NCI-H510A treated with DMSO at 0.1 percent for 48 hours (cell line): ENCODE results near the gene FILIP1L.

ENCODE experiments used
- DNase-seq: peaks from one replicate; lab custom pipeline; 2025; lab: John Stamatoyannopoulos, UW

FILIP1L gene

DNA sequence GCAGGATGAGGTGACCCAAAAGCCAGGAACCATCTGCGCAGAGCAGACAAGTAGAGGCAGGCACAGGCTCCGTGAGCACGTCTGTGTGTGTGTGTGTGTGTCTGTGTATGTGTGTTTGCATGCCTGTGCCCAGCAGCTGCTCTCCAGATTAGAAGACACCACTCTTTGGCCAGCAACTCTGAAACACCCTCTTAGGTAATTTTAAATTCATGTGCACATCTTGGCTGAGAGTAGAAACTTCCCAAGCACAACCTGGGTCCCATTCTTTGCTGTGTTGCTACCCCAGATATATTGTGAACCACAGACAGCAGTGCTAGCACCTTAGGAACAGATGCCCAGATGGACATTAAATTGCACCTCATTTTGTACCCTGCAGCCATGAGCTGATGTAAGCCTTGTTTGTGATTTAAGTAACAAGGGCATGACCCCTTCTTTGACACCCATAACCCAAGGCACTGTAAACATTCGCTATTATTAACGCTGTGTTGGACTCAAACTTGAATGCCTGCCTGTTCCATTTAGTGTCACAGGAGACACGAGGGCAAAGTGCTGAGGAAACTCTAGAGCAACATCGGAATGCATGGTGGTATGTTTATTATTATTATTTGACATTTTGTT lies at the start of gene FILIP1L:
FILIP1L (minus strand) TSS at position 89 of the 618 bp plus-strand sequence.
- no peak for DNase-seq

DNA sequence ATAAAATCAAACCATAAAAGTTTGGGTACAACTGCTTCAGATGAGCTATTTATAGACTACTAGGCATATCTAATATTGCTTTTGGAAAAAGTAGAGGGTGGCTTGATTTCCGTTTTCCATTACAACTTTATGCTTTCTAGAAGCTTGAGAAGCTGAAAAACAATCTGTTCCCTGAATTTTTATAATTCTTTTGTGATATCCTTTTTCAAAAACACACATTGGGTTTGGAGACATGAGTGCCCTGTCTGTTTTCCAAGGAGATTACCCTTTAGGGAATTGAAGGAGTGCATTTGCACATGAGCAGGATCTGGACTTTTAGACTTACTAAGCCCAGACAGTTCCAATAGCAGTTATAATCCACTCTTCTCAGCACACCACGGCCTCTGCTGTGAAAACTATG lies 49.5 kb upstream of the FILIP1L start:
- DNase-seq: no peak

DNA sequence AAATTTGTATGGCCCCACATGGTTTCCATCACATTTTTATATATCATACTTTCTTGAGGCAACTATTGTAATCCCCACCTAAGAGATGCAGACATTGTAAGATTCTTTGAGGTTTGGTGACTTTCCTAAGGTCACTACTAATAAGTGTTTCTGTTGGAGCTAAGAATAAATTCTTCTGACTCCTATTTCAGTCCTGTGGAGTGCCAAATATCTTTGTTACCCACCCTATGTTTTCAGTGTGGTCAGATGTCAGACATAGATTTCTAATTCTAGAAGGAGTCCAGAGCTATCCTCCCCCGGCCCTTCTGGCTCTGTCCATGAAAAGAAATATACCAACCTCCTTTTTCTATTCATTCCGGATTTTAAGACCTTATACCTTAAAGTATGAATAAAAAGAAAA lies 46.2 kb upstream of the FILIP1L start:
- DNase-seq: no peak

DNA sequence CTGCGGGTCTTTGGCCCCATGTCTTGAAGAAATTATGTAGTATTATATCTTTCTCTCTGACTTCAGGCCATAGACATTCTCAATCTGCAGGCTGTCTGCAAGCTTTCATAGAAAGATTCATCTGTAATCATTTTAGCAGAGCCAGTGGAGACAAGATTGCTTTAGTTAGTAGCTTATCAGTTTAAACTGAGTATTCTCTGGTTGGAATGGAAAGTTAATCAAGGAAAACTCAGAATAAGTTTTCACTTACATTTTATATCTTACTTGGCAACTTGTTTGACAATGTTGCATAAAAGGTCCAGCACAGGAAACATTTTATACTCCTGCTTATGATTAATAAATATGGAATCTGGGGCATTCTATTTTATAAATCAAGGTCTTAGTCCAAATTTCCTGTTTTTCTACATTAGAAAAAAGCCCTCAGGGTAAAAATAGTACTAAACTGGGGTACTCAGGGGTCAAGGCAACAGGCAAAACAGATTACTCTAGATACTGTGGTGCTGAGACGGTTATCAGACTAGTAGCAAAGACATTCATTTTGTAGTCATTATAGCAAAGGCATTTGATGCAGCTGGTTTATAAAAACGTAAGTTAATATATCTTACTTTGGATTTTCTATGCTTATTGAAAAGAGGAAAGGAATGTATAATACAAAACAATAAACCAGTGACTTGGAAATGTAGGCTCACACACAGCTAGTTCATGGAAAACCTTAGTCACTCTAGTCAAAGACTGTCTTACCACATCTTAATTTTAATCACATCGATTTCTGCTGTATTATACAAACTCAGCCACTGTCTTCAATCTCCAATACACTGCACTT lies 45.2 kb upstream of the FILIP1L start:
- DNase-seq: no peak

DNA sequence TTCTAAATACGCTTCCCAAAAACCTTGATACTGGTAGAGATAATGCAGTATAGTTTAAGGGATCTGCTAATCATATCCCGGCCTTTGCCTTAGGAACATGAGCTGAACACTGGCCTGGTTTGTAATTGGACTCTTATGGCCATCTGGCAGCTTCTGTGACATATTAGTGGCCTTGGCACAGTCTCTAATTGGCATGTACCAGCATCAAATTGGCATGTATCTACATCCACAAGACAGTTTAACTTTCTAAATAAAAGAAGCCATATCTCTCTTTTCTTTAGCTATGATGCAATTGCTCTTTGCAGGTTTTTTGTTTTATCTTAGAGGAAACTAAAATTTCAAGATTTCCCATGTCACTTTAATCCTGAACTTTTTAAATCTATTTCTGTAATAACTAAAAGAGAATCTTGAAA lies 44.6 kb upstream of the FILIP1L start:
- no peak for DNase-seq

DNA sequence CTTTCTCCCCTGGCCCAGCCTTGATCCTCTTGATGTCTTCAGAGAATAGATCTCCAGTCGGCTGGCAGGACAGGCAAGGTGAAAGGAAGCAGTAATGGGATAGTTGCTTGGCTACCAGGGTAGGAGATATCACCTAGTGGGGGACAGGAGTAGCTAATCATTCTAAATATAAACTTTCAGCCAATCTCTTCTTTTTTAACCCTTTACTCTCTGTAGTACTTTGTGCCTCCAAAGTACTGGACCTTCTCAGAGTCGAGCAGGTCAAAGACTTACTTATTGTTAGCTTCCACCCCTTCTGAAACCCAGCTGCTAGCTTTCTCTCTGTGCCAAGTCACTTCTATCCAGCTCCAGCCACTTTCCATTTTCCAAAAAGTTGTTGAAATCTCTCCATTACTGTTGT lies 43.4 kb upstream of the FILIP1L start:
- no peak for DNase-seq

DNA sequence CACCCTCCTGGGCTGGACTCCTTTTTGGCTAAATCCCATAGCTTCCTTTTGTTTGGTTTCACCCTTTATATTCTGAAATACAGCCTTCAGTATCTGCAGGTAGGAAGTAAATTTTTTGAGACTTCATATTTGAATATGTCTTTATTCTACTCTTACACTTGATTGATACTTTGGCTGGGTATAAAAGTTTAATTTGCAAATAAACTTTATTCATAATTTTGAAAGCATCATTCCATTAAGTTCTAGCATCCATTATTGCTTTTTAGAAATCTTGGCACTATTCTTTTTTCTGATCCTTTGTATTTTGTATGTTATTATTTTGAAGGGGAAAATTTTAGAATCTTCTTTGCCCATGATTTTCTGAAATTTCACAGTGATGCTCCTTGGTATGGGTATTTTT lies 41.3 kb upstream of the FILIP1L start:
- DNase-seq: no peak

DNA sequence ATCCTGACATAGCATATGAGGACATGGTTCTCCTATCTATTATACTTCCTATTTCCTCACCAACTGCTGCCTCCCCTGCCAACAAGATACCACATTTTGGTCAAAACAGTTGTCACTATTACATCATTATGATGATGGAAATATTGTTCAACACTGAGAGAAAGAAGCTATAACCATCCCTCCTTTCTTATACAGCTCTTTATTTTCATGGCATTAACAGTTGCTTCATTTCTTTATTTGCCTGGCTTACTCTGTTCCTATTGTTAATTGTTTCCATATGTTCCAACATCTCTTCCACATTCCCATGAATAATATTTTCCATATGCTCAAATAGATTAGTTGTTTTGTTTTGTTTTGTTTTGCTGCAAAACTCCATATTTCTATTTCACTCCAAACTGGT lies 40.8 kb upstream of the FILIP1L start:
- no peak for DNase-seq

DNA sequence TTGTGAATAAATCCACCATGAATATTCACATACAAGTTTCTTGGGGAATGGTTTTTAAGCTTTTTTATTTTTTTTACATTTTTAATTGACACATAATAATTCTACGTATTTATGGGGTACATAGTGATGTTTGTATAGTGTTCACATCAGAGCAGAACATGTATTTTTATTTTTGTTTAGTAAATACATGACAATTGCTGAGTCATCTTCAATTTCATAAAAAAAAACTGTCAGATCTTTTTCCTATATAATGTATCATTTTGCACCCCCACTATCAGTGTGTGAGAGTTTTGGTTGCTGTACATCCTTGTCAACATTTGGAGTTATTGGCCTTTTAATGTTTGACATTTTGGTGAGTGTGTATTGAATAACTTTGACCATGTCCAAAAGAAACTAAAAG lies 39.9 kb upstream of the FILIP1L start:
- DNase-seq: no peak

DNA sequence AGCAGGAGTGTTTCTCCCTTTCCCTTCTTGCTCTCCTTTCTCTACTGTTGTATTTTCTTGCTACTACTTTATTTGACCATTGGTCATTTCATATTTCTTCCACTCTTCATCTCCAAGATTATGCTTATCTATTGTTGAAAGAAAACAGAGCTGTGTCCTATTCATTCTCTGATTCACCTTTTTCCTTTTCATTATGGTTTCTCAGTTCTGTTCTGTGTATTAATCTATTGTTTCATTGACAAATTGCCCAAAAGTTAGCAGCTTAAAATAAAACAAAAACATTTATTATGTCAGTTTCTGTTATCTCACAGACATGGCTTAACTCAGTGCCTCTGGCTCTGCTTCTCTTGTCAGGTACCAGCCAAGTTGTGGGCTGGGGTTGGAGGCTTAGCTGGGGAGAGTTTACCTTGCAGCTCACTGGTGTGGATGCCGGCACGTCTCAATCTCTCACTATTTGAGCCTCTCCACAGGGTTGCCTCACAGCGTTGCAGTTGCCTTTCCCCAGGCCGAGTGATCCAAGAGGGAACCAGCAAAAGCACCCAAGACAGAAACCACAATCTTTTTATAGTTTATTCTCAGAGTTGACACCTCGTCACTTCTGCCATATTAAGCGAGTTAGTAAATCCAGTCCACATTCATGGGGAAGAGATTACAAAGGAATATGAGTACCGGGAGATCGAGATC lies 36.9 kb upstream of the FILIP1L start:
- no peak for DNase-seq

DNA sequence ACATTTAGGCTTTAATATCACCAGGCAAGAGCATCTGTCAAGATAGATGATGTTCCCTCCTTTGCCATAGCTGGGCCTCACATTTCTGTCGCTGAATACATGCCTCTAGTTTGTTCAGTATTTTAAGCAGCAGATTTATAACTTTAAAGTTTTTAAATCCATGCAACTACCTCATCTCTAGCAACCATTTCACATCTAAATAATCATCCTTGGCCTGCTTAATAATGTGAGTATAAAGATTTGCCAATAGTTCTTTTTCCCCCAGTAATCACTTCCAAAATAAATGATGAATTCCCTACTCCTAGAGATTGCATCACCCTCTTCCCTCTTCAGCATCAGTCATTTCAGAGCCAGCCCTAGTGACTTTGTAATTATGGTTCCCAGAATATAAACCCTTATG lies 36.2 kb upstream of the FILIP1L start:
- no peak for DNase-seq

DNA sequence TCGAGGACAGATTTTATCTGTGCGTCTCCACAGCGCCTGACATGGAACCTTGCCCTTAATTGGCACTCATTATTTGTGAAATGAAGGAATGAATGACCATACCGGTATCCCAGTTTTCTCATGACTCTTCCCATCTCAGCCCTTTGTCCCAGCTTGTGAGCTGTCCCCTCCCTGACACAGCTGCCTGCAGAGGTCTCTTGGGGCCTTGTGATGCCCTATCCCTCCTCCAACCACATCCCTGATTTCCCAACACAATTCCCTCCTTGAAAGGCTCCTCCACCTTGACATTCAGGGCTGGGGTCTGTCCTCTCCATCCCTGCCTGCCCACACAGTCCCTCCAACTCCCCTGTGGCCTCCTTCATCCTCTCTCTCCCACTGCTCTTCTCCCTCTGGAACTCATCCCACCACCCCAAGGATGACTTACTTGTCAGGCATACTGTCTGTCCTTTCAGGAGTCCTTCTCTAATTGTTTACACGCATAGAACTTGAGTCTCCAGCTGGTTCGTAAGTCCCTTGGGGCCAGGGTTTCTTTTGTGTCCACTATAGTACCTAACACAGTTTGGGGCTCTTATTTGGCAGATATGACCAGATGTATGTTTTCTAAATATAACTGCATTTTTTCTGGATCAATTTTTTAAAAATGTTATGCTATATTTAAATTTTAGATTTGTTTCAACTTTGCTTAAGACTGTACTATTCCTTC lies 35.6 kb upstream of the FILIP1L start:
- DNase-seq: no peak

DNA sequence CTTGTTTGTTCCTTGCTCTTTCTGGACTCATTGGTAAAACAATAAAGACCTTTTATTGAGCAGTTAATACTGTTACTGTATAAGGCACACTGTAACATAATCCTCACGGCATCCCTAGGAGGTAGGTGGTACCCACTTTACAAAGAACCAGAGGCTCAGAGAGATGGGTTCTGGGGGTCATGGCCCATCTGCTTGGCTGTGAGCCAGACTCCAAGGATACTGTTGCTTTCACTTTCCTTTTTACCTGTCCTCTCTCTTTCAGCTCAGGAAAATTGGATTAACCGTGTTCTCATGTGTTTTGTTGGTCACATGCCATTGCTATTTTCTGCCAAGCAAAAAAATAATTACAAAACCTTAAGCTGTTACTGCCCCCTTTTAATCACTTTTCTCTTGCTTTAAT lies 34.8 kb upstream of the FILIP1L start:
- DNase-seq: no peak

DNA sequence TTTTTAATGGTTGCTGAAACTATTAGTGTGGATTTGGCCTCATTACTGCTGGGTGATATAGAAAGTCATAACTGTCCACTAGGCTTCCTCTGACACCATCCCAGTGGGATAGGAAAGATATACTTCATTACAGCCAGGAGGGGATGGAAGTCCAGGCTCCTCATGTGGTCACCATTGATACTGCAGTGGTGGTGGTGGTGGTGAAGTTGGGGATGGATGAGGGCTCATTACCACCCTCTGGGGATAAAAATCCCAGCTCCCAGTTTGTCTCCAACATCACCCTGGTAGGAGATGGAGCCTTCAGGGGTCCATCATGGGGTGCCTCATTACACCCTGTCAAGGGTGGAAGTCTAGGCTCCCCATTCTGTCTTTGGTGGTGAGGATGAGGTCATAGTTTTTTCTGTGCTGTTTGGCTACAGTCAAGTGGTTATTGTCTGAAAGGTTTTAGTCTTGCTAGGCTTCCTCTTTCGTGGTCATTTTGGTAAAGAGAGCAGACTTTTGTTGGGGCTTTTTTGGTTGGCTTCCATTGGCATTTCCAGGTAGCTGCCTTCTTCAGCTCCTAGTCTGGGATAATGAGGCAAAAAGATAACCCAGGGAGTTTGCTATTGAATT lies 30.1 kb upstream of the FILIP1L start:
- no peak for DNase-seq

DNA sequence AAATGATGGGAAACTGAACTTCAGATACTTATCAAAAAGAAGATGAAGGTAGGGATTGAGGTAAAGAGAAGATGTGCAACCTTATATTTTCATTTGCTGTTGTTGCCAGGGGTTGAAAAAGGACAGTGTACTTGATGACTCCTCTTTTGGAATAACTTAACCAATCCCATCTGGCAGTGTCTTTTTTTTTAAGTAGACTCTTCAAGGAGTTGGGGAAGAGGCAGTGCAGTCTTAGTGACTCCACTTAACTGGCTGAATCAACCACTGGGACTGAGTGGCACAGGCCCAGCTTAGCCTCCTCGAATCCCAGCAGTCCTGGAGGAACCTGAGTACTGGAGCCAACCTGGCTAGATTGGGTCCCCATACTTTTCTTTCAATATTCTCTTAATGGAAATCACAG lies 27.3 kb upstream of the FILIP1L start:
- DNase-seq: no peak

DNA sequence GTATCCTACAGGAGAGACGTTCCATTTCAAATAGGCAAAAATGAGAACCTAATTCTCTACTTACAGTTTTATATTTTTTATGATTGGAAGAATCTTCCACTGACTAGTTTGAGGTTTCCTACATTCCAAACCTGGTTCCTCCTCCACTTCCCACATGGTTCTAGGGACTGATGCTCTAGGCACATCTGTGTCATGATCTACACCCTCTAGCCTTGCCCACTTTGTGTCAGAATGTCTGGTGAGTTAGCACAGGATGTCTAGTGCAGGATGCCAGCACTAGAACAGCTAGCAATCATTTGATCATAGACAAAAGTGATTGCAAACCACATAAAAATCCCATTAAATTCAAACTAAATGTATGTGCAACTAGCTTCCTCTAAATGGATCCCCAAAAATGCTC lies 26.7 kb upstream of the FILIP1L start:
- DNase-seq: no peak

DNA sequence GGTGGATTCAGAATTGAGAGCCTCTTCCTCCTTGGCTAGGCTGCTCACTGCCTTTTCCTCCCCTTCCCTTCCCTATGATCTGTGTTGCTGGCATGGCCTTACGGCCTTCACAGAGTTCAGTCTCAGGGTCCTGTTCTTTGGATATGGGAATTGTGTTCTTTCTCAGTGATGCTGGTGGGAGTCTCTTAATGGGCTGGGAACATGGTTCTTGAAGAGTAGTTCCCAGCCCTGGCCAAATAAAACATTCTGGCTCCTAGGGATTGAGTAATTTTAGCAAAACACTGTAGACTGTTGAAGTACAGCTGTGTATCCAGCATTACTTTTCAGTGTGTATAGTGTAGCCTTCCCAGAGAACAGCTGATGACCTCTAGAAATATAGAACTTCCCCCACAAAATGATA lies 22.6 kb upstream of the FILIP1L start:
- DNase-seq: no peak

DNA sequence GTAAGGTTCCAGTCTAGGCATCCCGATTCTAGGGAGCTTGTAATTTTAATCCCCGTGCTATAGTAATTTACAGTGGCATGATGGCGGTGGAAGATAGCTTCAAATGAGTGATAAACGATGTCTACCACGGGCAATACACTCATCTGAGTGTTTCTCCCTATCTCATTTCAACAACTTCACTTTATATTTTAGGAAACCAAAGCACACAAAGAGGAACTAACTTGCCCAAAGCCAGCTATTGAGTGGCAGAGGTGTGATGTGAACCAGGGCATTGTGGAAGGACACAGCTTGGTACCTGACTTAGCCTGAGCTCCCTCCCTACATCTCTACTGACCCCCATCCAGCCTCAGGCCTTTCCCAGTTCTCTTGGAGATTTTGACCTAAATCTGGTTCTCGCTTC lies 16.9 kb upstream of the FILIP1L start:
- DNase-seq: no peak

DNA sequence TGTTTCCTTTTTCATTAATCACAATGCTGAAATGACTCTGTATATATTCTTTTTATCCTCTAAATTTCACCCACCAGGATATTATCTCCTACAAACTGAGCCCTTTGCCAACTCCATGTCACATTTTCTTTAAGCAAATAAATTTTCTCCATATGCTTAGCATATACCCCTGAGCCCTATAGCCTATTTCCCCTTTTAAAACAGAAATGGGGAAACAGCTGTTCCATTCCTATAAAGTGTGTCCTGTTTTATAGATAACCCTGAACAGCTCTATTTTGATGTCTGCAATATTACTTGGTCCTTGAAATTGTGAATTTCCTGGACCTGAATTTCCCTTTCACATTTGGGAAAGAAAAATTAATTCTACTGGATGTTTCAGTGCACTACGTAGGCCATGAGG lies 15.6 kb upstream of the FILIP1L start:
- DNase-seq: no peak

DNA sequence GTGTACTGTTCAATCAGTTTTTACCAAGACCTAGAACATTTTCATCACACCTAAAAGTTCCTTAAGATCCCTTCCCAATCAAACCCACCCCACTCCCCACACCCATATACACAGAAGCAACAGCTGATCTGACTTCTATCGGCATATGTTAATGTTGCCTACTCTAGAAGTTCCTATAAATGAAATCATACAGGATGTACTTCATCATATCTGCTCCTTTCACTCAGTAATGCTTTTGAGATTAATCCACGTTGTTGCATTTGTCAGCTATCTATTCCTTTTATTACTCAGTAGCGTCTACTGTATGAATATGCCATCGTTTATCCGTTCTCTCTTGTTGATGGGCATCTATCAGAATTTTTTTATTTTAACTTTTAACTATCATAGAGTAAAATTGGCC lies 14.3 kb upstream of the FILIP1L start:
- DNase-seq: no peak

DNA sequence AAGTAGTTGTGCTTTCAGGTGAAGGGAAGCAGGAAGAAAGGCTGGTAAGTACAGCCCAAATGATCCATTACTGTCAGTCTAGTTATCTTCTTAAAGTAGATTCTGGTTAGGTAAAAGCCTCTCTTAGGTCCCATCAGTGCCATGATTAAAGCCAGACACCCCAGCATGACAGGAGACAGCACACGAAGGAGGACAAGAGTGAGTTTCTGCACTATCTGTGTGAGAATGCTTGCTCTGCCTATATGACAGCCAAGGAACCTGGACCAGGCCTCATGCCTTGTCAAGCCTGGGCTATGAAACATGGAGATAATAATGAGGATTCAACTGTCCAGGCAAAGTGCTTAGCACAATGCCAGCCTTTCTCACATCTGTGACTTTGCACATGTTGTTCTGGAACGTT lies 13.5 kb upstream of the FILIP1L start:
- no peak for DNase-seq
